HG02642 (cell line): ENCODE results near the gene GTF3C4.

Source experiments
- ATAC-seq: cut with Tn5 transposase; IDR thresholded peaks from one replicate; pipeline ENCODE4 v1.9.1; 2021; ENCODE audit warnings: mild to moderate bottlenecking; ENCODE audit not compliant: unreplicated experiment, poor library complexity

GTF3C4 gene

DNA sequence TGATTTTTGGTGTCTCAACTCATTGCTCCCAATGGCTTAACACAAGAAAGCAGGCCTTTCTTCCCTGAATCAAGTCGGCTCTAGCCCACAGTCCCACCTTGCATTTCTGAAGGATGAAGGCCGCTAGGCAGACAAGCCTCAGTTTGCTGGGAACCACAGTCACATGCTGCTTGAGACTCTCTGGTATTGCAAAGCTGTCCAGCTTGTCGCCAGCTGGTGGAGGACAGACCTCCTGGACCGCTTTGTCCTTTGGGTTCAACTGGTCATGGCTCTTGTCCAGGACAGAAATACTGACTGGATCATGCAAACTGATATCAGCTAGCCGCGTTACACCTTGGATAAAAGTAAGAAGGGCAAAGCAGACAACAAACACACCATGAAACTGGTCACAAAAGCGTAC lies 23.5 kb upstream of the GTF3C4 start:
- no peak for ATAC-seq

DNA sequence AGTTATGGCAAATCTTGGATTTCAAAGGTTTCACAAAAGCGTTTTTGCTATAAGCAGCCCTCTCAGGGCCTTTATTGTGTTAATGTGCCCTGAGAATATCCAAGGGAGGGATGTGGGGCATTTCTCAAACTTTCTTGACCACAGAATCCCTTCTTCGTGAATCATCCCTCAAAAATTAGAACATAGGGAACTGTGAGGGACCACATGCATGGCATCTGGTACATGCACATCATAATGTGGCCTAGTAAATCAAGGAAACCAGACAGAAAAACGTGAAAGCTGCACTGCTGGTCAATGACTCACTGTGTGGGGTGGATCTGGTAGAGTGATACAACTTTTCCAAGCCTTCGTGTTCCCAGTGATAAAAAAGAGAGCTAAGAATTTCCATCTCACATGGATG lies 22.9 kb upstream of the GTF3C4 start:
- ATAC-seq, result no peak

GRCh38 chr9:132647806-132648205 lies 22.5 kb upstream of the GTF3C4 start:
- no peak for ATAC-seq

DNA sequence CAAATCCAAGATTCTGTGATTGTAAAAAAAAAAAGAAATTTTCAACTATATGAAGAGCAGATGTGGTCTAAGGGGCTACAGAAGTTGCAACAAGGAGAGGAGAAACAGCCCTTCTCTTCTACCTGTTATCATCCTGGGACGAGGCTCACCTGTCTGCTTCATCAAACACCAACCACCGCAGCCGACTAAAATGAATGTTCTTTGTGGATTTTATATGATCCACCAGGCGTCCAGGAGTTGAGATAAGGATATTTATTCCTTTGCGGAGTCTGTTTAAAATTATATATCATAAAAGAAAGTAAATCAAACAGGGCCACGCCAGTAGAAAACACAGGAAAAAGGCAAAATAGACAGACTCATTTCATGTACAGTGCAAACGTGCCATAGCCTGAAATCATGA lies 22.0 kb upstream of the GTF3C4 start:
- ATAC-seq, result no peak

GRCh38 chr9:132648685-132649084 lies 21.6 kb upstream of the GTF3C4 start:
- no peak for ATAC-seq

GRCh38 chr9:132651259-132651658 lies 19.0 kb upstream of the GTF3C4 start:
- ATAC-seq, result no peak

- no peak for ATAC-seq
Measured at GRCh38 chr9:132656299-132656698, 14.0 kb upstream of the GTF3C4 start.

- ATAC-seq, result no peak
Measured at GRCh38 chr9:132662152-132662945, 7.9 kb upstream of the GTF3C4 start.

DNA sequence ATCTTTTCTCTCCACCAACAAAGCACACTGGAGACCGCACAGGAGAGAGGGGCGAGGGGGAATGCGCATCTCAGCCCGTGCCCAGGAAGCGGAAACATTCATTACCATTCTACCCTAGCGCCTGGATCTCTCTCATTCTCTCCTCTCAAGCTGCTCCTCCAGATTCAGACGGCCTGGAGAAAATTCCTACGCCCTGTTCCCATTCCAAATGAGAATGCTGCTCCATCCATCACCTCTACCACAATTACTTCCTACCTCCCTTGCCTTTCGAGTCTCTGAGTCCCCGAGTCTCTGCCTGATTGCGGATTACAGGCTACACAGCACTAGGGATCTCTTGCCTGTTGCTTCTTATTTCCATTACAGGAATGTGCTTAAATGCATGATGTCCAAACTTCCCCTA lies 7.1 kb upstream of the GTF3C4 start:
- no peak for ATAC-seq

- ATAC-seq, result no peak
Measured at GRCh38 chr9:132663851-132664250, 6.4 kb upstream of the GTF3C4 start.

DNA sequence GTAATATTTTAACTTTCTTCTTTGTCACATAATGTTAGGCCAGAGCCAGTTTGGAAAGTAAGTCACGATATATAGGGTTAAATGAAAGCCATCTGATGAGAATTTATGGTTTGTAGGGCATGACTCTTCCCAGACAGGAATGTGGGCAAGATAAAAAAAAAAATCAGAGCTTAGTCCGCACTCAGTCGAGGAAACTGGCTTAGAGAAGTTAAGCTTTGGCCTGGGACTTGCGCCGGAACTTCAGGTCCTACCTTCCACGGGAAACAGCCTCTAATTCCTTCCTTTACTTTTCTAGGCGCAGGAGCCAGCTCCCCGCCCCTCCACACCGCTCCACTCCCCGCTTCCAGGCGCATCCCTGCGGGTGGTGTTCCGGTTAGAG lies 956 bp upstream of the GTF3C4 start:
- ATAC-seq, result no peak

GRCh38 chr9:132669698-132670456 lies 387 bp upstream of the GTF3C4 start, which contains the start of gene DDX31:
Gene DDX31, minus strand, starts transcription at chr9:132669983. Its CDS starts 49 bp downstream, at chr9:132669934.
- peak; percentile 75 for ATAC-seq

DNA sequence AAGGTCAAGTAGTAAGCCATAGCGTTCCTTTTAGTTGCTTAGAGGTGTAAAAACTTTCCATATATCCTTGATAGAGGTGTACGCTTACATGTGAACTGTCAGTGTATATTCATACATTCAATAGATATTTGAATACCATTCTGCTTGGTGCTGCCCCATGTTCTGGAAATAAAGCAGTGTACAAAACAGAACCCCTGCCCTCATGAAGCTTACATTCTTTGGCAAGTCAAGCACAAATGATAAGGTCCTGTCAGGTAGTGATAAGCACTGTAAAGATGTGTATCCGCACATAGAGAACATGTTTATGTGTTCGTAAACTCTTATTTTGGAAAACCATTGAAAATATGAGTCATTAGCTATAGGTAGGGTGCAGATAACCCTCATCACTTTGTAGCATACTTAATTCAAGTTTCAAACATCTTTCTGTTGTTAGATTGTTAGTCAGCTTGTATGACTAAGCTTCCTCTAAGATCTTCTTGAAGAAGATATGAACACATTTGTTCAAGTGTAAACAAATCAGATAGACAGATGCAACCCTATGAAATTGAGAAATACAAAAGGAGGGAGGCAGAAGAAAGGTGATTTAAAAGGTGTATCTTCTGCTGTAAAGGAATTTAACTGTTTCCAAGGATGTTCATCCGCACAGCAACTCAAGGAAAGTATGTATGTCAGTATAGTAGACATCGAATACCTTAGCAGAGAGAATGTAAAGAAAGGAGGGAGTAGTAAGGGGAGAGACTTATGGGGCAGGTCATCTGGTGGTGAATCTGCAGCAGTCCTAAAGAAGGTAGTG lies 1.6 kb downstream of the GTF3C4 start:
- no peak for ATAC-seq

- no peak for ATAC-seq
Measured at GRCh38 chr9:132672413-132672690, 2.1 kb downstream of the GTF3C4 start.

DNA sequence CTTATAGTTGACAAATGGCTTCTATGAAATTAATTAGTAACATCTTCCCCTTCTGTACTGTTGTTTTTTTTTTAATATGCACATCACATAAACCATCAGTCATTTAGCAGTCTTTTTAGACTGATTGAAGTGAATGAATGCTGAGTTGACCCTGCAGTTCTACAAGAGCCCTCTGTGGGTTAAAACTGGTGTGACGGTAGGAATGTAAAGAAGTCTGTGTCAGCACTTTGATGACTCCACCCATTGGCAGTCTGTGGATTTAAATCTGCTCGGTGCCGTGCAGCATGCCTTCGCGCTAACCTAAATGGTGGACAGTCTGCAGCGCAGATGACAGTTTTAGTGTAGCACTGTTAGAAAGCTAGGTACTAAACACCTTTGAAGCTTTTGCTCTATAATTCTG lies 3.1 kb downstream of the GTF3C4 start:
- no peak for ATAC-seq

DNA sequence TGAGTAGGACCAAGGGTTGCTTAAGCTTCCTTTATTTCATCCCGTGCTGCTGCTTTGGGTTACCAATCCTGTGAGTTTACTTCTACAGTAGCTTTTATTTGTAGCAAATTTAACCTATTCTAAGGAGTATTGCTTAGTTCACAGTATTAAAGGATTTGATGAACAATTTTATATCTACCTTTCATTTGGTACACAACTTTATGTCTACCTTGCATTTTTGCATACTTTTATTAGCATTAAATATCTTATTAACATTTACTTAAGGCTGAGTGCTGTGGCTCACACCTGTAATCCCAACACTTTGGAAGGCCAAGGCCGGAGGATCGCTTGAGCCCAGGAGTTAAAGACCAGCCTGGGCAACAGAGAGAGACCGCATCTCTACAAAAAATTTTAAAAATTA lies 4.2 kb downstream of the GTF3C4 start:
- ATAC-seq, result no peak

- no peak for ATAC-seq
Measured at GRCh38 chr9:132677976-132678375, 7.7 kb downstream of the GTF3C4 start.

DNA sequence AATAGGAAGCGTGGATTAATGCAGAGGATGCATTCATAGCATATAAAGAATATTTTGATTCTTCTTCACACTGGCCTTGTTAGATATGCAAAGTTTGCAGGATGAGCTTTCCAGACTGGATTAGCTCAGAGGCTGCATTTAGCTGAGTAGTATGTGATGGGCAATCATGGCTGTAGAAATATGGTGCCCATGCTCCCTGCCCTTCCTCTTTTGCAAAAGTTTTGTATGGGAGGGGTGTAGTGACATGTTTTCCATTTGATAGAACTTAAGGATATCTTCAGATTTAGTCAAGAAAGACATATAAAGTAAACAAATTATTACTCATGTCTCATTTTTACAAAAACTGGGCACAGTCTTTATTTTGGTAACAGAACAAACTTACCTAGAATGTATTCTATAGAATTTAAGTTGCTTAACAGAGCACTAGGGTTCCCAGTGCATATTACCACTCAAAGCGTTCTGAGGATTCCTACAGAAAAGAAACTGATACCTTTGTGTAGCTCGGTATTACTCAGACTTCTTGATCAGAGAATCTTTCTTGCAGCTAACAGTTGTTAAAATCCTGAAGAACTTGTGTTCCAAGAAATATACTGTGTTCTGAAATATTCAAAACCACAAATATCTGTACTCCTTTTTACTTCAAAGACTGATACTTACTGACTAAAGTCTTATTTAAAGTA lies 9.8 kb downstream of the GTF3C4 start:
- no peak for ATAC-seq

DNA sequence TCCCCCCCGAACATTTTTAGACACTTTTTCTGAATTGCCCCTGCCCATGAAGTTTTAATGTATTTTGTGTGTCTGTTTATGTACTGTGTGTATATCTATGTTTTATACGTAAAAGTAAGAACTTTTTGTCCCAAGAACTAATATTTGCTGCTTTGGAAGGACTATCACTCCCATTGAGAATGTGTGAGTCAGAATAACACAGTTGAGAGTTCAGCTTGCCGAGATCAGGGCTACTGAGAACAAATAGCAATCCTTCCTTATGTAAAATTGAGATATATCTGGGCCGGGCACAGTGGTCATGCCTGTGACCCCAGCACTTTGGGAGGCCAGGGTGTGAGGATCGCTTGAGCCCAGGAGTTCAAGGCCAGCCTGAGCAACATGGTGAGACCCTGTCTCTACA lies 11.3 kb downstream of the GTF3C4 start:
- no peak for ATAC-seq

- no peak for ATAC-seq
Measured at GRCh38 chr9:132683873-132684272, 13.6 kb downstream of the GTF3C4 start.

- ATAC-seq, result no peak
Measured at GRCh38 chr9:132690696-132691095, 20.4 kb downstream of the GTF3C4 start.
